ENCODE measurements around the gene BSND. TPM values are rescaled to one million over a fixed set of nuclear protein-coding genes. Genes with fewer than 3 reads are reported as not detected.

Gene BSND
- total RNA-seq, 1 donor from 2014 or later = not detected

DNA sequence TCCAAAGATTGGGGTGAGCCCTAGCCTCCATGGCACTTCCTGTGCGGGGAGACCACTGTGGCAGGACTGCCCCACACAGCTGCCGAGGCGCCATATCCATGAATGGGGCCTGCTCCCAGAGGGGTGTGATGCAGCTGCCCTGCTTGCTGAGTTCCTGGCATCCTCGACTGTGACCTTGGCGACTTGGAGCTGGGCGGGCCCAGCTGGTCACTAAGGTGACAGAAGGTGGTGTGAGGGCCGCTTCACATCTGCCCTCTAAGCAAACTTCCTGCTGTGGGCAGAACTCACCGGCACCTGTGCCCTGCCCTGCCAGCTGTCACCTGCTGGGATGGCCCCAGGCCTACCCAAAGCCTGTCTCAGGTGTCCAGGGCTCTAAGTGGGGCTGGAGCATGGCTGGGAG, 9.3 kb upstream of the BSND start:
- Mint-ChIP-seq H3K27ac (no peak overlapping the region), H3K27me3 (no peaks in the 10 kb centered on the region), H3K4me3 (no peak overlapping the region)

DNA sequence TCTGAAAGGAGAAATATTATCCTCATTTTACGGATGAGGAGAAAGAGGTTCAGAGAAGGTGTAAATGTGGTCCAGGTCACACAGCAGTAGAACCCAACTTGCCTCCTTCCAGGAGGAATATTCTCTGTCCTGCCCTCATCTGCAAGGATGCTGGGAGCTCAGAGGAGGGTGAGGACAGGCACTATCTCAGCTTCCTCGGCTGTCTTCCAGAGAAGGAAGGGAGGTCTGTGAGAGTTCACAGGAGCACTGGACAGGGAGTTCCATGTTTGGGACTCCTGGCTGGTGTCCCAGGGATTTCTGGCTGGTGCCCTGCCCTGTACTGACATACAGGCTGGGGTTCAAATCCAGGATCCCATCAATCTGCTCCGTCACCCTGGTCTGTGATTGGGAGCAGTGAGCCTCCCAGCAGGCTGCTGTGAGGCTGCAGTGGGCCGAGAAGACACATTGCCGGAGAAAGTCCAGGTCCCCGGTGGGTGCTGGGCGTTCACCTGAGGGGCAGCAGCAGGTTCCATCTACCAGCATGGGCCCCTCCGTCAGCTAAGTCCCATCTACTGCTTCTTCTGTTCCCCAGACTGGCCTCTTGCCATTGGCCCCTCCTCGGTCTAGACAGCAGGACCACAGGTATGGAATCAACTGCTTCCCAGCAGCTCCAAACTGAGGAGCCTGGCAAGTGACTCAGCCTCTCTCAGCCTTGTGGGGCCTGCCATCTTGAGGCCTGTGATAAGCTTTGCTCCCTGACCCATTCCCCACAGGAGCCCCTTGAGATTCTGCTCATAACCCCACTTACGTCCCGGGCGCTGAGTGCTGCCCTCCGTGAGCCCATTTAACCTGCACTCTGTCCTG, 8.5 kb upstream of the BSND start:
- Mint-ChIP-seq H3K27me3 (peaks cover 5% of the 10 kb centered on the region), H3K9me3 (no peaks in the 10 kb centered on the region), H3K36me3 (no peaks in the 10 kb centered on the region), H3K4me1 (ENCODE audit: unreplicated experiment) (peaks cover 11% of the 10 kb centered on the region), H3K4me3 (no peak overlapping the region), H3K27ac (no peak overlapping the region)
- no peak for DNase-seq (ENCODE audit: extremely low spot score, unreplicated experiment)
- TF ChIP-seq, protein P1, sequence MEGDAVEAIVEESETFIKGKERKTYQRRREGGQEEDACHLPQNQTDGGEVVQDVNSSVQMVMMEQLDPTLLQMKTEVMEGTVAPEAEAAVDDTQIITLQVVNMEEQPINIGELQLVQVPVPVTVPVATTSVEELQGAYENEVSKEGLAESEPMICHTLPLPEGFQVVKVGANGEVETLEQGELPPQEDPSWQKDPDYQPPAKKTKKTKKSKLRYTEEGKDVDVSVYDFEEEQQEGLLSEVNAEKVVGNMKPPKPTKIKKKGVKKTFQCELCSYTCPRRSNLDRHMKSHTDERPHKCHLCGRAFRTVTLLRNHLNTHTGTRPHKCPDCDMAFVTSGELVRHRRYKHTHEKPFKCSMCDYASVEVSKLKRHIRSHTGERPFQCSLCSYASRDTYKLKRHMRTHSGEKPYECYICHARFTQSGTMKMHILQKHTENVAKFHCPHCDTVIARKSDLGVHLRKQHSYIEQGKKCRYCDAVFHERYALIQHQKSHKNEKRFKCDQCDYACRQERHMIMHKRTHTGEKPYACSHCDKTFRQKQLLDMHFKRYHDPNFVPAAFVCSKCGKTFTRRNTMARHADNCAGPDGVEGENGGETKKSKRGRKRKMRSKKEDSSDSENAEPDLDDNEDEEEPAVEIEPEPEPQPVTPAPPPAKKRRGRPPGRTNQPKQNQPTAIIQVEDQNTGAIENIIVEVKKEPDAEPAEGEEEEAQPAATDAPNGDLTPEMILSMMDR (conservative IDR thresholded peaks at IDR 0.05) = no peak

More for the DNA sequence above, 9.3 kb upstream of the BSND start:
- no peak for DNase-seq (ENCODE audit: extremely low spot score, unreplicated experiment)
- no peaks in the 10 kb centered on the region for H3K9me3 Mint-ChIP-seq
- TF ChIP-seq, protein P1 (conservative IDR thresholded peaks at IDR 0.05) = no peak
- peaks cover 5% of the 10 kb centered on the region for H3K4me1 Mint-ChIP-seq (ENCODE audit: unreplicated experiment)
- no peaks in the 10 kb centered on the region for H3K36me3 Mint-ChIP-seq

DNA sequence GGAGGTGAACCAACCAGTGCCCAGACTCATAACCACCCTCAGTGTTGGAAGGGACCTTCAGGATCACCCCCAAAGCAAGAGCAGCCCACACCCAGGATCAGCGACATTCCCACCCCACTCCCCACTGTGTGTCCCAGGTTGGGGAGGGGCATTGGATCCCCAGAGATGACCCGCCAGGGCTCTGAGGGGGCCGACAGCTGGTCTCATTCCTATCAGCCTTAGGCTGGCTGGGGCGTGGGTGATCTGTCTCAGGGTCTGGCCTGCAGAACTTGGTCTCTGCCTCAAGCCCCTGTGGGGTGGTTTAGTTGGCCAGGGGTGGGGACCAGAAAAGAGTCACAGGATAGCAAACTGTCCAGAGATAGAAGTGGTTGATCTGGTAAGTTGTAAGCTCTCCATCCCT, 7.8 kb upstream of the BSND start:
- H3K27me3 Mint-ChIP-seq = peaks cover 12% of the 10 kb centered on the region
- no peak overlapping the region for H3K4me3 Mint-ChIP-seq
- no peak overlapping the region for H3K27ac Mint-ChIP-seq
- TF ChIP-seq, protein P1 (conservative IDR thresholded peaks at IDR 0.05) = no peak
- no peaks in the 10 kb centered on the region for H3K36me3 Mint-ChIP-seq
- peaks cover 17% of the 10 kb centered on the region for H3K4me1 Mint-ChIP-seq (ENCODE audit: unreplicated experiment)
- DNase-seq (ENCODE audit: extremely low spot score, unreplicated experiment) = no peak
- no peaks in the 10 kb centered on the region for H3K9me3 Mint-ChIP-seq

DNA sequence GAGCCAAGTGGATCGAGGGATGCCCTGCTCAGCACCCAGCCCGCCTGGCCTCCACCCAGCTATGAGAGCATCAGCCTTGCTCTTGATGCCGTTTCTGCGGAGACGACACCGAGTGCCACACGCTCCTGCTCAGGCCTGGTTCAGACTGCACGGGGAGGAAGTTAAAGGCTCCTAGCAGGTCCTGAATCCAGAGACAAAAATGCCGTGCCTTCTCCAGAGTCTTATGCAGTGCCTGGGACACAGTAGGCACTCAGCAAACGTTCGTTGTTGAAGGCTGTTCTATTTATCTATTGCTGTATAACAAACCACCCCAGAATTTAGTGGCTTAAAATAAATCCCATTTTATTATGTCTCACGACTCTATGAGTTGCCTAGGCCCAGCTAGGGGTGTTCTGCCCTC, 6.8 kb upstream of the BSND start:
- Mint-ChIP-seq H3K27ac (no peak overlapping the region), H3K9me3 (no peaks in the 10 kb centered on the region), H3K4me1 (ENCODE audit: unreplicated experiment) (peaks cover 23% of the 10 kb centered on the region), H3K27me3 (peaks cover 22% of the 10 kb centered on the region), H3K36me3 (no peaks in the 10 kb centered on the region), H3K4me3 (no peak overlapping the region)
- no peak for DNase-seq (ENCODE audit: extremely low spot score, unreplicated experiment)
- TF ChIP-seq, protein P1 (conservative IDR thresholded peaks at IDR 0.05) = no peak

DNA sequence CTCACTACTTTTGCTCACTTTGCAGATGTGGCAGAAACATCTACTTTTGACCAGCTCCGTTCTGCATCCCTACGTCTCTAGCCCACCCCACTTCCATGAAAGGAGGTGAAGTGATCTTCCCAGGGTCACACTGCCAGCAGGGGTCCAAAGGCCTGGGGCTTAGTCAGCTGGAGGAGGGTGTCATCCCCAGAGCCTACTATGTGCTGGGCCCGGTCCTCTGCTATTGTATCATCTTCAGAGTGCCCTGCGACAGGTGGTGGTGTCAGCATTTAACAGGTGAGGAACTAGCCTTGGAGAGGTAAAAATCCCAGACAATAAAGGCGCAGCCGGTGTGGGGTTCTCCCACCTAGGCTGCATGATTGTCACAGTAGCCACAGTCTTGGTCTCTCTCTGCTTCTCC, 5.6 kb upstream of the BSND start:
- H3K36me3 Mint-ChIP-seq = no peaks in the 10 kb centered on the region
- peaks cover 34% of the 10 kb centered on the region for H3K27me3 Mint-ChIP-seq
- H3K9me3 Mint-ChIP-seq = no peaks in the 10 kb centered on the region
- H3K27ac Mint-ChIP-seq = no peak overlapping the region
- peaks cover 28% of the 10 kb centered on the region for H3K4me1 Mint-ChIP-seq (ENCODE audit: unreplicated experiment)
- TF ChIP-seq, protein P1 (conservative IDR thresholded peaks at IDR 0.05) = no peak
- H3K4me3 Mint-ChIP-seq = no peak overlapping the region
- no peak for DNase-seq (ENCODE audit: extremely low spot score, unreplicated experiment)
